ENCODE measurements around the gene VBP1.
"Not testable (repeated sequence)": the region's sequence is repeated elsewhere in the genome, so short reads cannot be mapped to it uniquely, and the experiment has no call there.

Gene VBP1, protein sequence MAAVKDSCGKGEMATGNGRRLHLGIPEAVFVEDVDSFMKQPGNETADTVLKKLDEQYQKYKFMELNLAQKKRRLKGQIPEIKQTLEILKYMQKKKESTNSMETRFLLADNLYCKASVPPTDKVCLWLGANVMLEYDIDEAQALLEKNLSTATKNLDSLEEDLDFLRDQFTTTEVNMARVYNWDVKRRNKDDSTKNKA

DNA sequence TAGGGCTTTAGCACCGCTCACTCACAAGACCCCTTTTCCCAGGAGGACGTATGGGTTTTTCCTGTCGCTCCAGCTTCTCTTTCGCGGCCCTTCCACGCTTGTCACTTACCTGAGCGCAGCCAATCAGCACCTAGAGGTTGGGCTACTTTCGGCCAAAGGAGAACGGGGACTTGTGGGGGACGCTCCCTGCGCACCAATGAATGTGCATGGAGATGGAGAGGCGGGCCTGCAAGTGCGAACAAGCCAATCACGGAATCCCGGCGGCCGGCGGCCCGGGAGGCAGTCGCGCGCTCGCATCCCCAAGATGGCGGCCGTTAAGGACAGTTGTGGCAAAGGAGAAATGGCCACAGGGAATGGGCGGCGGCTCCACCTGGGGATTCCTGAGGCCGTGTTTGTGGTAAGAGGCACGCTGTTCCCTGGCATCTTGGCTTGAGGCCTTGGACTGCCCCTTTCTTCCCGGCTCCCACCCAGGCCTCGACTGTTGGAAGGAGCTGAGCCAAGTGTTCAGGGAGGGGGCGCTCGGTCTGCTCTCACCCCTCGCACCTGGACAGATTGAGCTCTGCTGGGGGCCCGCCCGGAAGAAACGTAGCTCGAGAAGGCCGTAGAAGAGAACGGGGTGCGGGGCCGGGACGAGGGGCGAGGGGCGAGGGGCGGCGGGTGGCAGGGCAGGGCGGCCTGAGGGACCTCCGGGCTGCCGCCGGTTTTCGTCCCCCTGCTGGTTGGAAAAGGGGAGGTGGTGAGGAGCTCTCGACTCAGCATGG, at the start of gene VBP1:
VBP1 (plus strand) TSS at position 282 of the 761 bp plus-strand sequence; CDS start at position 305, 23 bp downstream.
- peak; percentile 87 for DNase-seq

GRCh38 chrX:155169881-155170280, 46.4 kb upstream of the VBP1 start:
- DNase-seq: no peak

DNA sequence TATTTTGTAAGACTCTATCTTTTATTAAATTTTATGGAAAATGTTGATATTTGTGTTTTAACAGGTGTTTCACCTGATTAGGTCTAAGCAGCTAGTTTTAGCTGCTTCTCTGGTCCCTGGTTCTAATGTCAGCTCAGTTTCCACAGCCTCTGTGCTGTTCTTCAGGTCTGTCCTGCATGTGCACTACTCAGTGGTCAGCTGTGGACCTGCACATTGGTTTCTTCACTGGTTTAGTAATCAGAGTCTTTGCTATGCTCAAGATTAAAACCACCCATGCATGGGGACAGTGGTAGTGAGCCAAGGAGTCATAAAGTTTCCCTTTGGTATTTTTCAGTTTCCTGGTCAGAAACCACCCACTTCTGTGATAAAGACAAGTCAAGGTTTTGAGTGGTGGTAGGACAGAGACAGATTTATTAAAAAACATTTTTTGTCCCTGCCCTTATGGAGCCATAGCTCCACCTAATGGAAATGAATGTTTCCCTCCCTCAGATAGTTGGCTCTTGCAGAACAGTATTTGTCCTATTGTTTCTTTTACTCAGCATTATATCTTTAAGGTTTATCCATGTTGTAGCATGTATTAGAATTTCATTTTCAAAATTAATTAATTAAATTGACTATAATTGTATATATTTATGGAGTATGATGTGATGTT, 36.8 kb upstream of the VBP1 start:
- DNase-seq: no peak

DNA sequence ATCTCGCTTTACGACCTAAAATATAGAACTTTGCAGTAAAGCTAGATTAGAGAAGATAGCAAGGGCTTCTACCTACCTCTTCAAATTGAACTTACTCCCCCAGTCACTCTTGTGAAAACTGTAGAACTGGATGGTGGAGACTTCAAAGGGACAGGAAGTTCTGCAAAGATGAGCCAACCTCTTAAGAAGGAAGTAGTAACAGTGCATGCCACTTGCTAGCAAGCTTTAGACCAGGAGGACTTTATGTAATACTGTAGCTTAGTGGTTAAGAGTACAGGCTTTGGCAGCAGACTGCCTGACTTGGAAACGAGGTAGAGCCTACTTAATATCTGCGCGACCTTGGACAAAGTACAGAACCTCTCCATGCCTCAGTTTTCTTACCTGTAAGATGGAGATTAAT, 27.5 kb upstream of the VBP1 start:
- DNase-seq: no peak

DNA sequence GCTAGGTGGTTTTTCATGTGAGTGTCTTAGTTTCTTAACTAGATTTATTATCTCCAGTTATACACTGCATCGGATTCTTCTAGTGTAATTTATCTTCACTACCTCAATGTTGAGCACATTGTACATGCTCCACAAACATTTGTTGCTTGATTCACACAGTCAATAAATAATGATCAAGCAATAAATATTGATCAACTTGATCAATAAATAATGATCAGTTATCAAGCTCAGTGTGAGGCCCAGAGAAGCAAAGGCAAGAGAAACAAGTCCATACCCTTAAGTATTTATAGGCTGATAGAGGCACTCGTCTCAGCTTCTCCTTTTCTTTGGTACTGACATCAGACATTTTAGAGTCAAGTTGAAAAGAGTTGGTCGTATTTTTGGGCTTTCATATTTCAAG, 5.1 kb upstream of the VBP1 start:
- DNase-seq: no peak

GRCh38 chrX:155213731-155214130, 2.5 kb upstream of the VBP1 start:
- no peak for DNase-seq

DNA sequence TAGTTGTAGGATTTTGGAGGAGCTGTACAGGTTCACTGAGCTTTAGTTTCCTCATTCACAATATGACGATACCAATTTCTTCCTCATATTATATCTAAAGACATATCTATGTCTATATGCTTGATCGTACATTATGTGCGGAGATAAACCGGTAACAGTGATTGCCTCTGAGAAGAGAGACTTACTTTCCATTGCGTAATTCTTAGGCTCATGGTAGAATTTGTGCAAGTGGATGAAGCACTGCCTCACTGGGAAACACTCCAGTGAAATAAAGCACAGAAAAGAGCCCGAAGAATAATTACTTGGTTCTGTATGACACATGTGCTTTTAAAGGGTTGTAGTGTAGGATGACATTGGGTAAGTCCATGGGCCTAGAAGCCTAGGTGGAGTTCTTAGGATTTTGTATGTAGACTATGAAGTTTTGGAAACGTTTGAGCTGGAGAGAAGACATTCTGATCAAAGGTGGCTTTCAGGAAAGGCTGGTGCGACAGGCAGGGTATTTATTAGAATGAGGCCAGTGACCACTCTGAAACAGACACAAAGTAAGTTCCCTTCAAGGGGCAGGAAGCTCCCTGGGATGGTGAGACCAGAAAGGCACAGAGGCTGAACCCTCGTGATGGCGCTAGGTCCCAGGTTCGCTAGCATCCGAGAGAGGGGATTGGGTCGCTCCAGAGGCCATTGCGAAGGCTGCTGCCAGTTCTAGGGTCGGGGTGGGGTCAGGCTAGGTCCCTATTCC, 649 bp upstream of the VBP1 start:
- DNase-seq: no peak

GRCh38 chrX:155216940-155217440, 730 bp downstream of the VBP1 start:
- DNase-seq: no peak

DNA sequence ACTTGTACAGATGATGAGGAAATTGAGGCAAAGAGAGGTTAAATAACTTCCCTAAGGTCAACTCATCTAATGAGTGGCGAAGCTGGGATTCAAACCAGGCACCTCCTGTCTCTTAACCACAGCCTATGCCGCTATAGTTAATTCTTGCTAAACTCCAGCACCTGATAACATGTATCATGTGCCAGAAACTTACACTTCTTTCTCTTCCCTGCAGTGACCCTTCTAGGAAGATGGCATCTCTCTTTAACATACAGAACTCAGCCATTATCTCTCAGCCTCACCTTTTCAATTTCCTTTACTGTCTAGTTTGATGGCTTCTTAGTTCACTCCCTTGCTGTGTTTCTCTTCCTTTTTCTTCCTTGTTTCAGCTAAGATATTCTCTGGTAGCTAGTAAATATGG, 2.5 kb downstream of the VBP1 start:
- no peak for DNase-seq

- DNase-seq: no peak
These were observed 5.1 kb downstream of the VBP1 start for GRCh38 chrX:155221351-155221750.

GRCh38 chrX:155223746-155224145, 7.5 kb downstream of the VBP1 start:
- not testable (repeated sequence) for DNase-seq

DNA sequence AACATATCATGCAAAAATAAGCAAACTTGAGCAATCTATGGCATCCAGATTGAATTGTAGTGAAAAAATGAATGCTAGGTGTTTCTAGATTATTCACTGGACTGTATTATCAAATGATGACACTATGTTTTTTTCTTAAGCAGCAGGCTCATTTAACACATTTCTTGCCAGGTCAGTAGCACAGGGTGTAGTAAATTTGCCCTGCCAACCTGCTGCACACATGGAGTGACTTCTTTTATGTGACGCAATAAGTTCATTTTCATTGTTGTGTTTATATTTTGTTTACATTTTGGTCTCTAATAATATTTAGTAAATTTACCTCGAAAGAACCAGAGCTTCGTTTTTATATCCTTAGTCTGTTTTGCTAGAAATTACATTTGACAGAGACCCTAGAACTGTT, 9.5 kb downstream of the VBP1 start:
- no peak for DNase-seq

DNA sequence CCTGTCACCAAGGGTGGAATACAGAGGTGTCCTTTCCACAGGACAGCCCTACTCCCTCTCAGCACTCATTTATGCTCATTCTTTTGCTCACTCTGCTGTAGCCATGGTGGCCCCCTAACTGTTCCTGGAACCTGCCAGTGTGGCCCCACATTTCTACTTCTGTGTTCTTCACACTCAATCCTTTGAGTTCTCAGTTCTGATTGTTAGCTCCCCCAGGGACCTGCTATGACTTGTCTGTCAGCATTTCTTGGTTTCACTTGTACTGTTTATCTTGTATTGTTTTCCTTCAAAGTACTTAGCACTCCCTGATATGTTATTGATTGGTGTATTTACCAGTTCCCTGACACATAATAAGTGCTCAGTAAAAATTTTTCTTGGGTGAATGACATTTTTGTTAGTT, 14.9 kb downstream of the VBP1 start:
- no peak for DNase-seq

- no peak for DNase-seq
These were observed 19.6 kb downstream of the VBP1 start for GRCh38 chrX:155235891-155236290.

DNA sequence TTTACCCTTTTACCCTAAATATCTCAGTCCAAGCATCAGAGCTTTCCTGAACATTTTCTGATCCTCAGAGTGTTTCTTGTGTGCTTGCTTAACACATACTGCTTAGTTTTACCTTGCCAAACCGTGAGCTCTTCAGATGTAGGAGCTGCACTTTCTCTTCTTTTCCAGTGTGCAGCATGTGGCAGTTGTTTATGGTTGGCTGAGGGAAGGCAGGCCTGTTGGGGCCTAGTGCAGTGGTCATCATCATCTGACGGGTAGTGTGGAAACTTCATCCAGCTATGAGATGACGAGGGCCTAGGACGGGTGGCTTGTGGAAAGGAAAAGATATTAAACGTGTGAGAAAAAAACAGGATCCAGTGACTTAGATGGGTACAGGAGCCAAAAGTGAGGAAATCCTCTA, 21.5 kb downstream of the VBP1 start:
- no peak for DNase-seq

- DNase-seq: no peak
These were observed 26.0 kb downstream of the VBP1 start for GRCh38 chrX:155242300-155242699.

DNA sequence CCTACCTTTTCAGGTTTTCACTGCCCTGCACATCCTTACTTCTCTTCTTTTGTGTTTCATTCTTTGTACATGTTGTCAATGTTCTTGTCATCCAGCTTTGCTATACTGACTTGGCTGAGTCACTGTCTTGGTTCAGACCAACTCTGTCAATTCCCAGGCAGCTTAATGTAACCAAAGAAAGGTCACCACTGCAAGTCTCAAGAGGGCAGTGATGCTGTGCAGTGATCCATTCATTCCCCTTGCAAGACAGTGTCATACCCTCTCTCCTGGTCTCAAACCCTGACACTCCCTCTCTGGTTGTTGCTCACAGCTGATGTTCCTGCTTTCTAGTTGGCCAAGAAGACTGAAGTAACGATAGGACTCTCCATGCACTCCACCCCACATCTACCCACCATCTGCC, 30.5 kb downstream of the VBP1 start:
- DNase-seq: no peak

DNA sequence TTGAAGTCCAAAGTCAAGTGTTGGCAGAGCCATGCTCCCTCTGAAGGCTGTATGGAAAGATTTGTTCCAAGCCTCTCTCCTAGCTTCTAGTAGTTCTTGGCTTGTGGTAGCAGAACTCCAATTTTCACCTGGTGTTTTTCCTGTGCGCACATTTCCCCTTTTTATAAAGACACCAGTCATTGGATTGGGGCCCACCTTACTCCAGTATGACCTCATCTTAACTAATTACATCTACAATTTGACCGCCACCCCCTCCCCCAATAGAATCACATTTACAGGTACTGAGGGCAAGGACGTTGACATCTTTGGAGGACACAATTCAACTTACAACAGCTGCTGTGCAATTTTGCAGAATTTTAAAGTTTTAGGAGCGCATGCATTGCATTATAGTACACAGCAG, 31.2 kb downstream of the VBP1 start:
- no peak for DNase-seq

GRCh38 chrX:155251391-155251790, 35.1 kb downstream of the VBP1 start:
- DNase-seq: no peak

GRCh38 chrX:155259752-155260151, 43.5 kb downstream of the VBP1 start:
- no peak for DNase-seq

GRCh38 chrX:155262970-155263754, 46.9 kb downstream of the VBP1 start:
- no peak for DNase-seq

DNA sequence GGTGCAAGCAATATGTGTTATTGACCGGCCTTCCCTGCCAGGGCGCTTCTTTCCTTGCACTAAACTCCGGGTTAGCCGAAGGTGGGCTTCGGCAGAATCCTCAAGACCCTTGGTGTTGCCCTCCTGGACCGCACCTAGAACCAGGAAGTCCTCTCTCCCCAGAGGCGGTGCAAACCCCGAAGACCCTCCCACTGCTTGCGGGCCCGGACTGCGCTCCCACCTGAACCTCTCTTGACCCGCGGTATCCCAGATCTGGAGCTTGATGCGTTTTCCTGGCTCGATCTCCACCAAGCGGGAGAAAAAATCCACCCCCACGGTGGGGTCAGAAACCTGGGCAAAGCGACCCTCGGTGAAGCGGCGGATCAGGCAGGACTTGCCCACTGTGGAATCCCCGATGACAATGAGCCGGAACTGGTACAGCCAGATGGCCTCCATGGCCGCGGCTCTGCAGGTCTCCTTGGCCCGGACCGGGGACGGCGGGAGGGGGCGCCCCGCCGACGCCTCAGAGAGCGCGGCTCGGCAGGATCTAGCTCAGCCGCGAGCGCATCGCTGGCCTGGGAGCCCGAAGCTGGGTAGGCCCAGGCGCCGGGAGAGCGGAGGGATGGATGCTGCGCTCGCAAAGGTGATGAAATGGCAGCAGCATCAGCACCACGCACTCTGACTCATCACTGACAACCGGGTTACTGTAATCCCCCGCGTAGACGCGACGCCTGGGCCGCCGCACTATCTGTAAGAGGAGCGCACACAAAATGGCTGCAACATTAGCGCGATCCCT, 47.8 kb downstream of the VBP1 start, which contains the start of gene RAB39B:
RAB39B (minus strand) TSS at position 638 of the 775 bp plus-strand sequence; CDS start at position 435, 203 bp downstream.
- peak; percentile 77 for DNase-seq

All from activated naive CD4-positive, alpha-beta T cell treated with anti-CD3 and anti-CD28 coated beads, Interleukin-2, amount 50 U/mL, for 16 hours (primary cell).